ENCODE data around the gene MBOAT1. TPM values are rescaled to one million over a fixed set of nuclear protein-coding genes. Genes with fewer than 3 reads are reported as not detected.

Gene MBOAT1
- total RNA-seq, 1 experiment from 2014 or later, result 9.9 TPM

DNA sequence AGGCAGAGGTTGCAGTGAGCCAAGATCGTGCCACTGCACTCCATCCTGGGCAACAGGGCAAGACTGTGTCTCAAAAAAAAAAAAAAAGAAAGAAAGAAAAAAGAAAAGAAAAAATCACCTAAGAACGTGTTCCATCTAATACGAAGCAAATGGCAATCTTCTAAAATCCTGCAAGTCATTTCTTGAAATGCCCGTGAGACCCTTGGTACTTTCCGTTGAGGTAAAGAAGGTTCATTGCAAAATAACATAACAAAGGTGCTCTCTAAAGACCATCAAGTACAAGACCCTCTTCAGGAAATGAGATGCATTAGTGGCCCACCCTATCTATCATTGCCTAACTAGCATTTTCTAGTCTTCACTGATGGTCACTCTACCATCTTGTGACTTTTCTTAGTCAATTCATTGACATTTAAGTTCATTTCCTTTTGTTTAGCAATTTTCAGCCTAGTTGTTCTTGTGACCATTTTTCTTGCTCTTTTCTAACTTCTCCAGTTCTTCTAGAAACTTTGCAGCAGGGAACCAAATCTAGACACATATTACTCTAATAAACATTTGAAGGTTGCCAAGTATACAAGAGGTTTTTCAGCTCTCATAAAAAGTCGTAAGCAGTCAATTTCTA lies 14.0 kb downstream of the MBOAT1 start:
- no peak overlapping the region for H3K18ac ChIP-seq (ENCODE audit: insufficient read length, low read depth, low read length)
- DNase-seq, result no peak
- H3K36me3 Mint-ChIP-seq (ENCODE audit: insufficient read depth in 1 of 3, low read depth in 3 of 3), result peaks cover under 1 to 8% (median 4%) of the 10 kb centered on the region in 3 experiments; a peak in 3 of 7 replicates
- no peak overlapping the region for H3K9ac ChIP-seq (ENCODE audit: extremely low read depth, insufficient read length, low read length)
- H4K20me1 ChIP-seq (ENCODE audit: control insufficient read depth, insufficient read depth, insufficient read length), result no peaks in the 10 kb centered on the region
- H3K4me2 ChIP-seq (ENCODE audit: insufficient read depth, insufficient read length, low read length), result no peak overlapping the region
- no peak overlapping the region for H3K23ac ChIP-seq (ENCODE audit: insufficient read length, low read depth, low read length)
- H3K27me3 Mint-ChIP-seq (ENCODE audit: low read depth), result no peaks in the 10 kb centered on the region
- H2BK20ac ChIP-seq (ENCODE audit: low read depth, low read length, poor library complexity, severe bottlenecking), result no peak overlapping the region
- no peak overlapping the region for H4K8ac ChIP-seq (replicated peaks; ENCODE audit: insufficient read length, low read depth, low read length)
- H3T11ph ChIP-seq (ENCODE audit: low read length), result no peak overlapping the region
- no peak overlapping the region for H3K27ac ChIP-seq (ENCODE audit: insufficient read length, low read depth, low read length)
- no peak overlapping the region for H3K4ac ChIP-seq (ENCODE audit: low read depth, low read length)
- H2BK15ac ChIP-seq (ENCODE audit: low read depth, low read length), result no peak overlapping the region
- H2BK5ac ChIP-seq (ENCODE audit: insufficient read length, low read length), result no peak overlapping the region
- no peaks in the 10 kb centered on the region for H3K27me3 ChIP-seq (ENCODE audit: insufficient read depth, low read length)
- H3K27ac Mint-ChIP-seq, result peak overlapping the region in 2 of 3 experiments; percentile 6 to 45; a peak in 3 of 7 replicates
- H3K4me1 Mint-ChIP-seq, result peaks cover 30 to 32% of the 10 kb centered on the region in 2 experiments
- WGBS (ENCODE audit: extremely low coverage, insufficient read length, low lambda C conversion rate), result no CpG with 5 or more reads among the region's 6 CpGs
- H3K23me2 ChIP-seq (ENCODE audit: insufficient read length, low read depth, low read length, poor library complexity, severe bottlenecking), result no peaks in the 10 kb centered on the region
- H2AFZ ChIP-seq (ENCODE audit: low read length), result no peak overlapping the region
- TF ChIP-seq, protein P1, sequence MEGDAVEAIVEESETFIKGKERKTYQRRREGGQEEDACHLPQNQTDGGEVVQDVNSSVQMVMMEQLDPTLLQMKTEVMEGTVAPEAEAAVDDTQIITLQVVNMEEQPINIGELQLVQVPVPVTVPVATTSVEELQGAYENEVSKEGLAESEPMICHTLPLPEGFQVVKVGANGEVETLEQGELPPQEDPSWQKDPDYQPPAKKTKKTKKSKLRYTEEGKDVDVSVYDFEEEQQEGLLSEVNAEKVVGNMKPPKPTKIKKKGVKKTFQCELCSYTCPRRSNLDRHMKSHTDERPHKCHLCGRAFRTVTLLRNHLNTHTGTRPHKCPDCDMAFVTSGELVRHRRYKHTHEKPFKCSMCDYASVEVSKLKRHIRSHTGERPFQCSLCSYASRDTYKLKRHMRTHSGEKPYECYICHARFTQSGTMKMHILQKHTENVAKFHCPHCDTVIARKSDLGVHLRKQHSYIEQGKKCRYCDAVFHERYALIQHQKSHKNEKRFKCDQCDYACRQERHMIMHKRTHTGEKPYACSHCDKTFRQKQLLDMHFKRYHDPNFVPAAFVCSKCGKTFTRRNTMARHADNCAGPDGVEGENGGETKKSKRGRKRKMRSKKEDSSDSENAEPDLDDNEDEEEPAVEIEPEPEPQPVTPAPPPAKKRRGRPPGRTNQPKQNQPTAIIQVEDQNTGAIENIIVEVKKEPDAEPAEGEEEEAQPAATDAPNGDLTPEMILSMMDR (conservative IDR thresholded peaks at IDR 0.05), result no peak
- H3K9me3 Mint-ChIP-seq, result peaks cover 0 to 3% of the 10 kb centered on the region in 2 experiments; a peak in 1 of 5 replicates
- no peak overlapping the region for H2BK120ac ChIP-seq (ENCODE audit: low read depth, low read length, poor library complexity, severe bottlenecking)
- no peak overlapping the region for H2AK5ac ChIP-seq (ENCODE audit: insufficient read length, low read length)
- no peak overlapping the region for H4K5ac ChIP-seq (ENCODE audit: insufficient read length, low read depth, low read length)
- no peak overlapping the region for H4K91ac ChIP-seq (ENCODE audit: insufficient read length, low read depth, low read length)
- H2BK12ac ChIP-seq (ENCODE audit: insufficient read length, low read depth, low read length), result no peak overlapping the region
- H3K4me1 ChIP-seq (ENCODE audit: insufficient read depth, low read length), result peaks cover 12% of the 10 kb centered on the region; the same call in 1 of the 2 replicates
- H3K56ac ChIP-seq (ENCODE audit: insufficient read length, low read depth, low read length), result no peak overlapping the region
- H3K14ac ChIP-seq (ENCODE audit: insufficient read depth, low read length), result no peak overlapping the region
- H3K79me2 ChIP-seq (ENCODE audit: insufficient read depth, low read length), result no peaks in the 10 kb centered on the region
- H3K4me3 Mint-ChIP-seq, result no peak overlapping the region
- H3K79me1 ChIP-seq (ENCODE audit: insufficient read depth, low read depth, low read length, poor library complexity, severe bottlenecking), result no peaks in the 10 kb centered on the region
- H3K9me3 ChIP-seq (ENCODE audit: control insufficient read depth, low read depth, low read length), result no peaks in the 10 kb centered on the region
